ENCODE results near the gene ZNF664.

GRCh38 chr12:123928274-123928865 is 44.6 kb upstream of the ZNF664 start:
- peak; percentile 11; the same call in 1 of the 2 replicates for TF ChIP-seq CTCF (IDR thresholded peaks at IDR 0.05; ENCODE audit: low read depth, low read length)
- TF ChIP-seq EZH2phosphoT487 (IDR thresholded peaks at IDR 0.05; ENCODE audit: low read depth): no peak
